Measurements from ENCODE around the gene MRPL30. TPM values are rescaled to one million over a fixed set of nuclear protein-coding genes. Genes with fewer than 3 reads are reported as not detected.
"Not testable (repeated sequence)": the region's sequence is repeated elsewhere in the genome, so short reads cannot be mapped to it uniquely, and the experiment has no call there.

The MRPL30 gene
- total RNA-seq = 10 to 100 TPM; 36.4 to 40.5 (median 38.1) TPM
- 10 to 100 TPM; 21.0 to 29.4 (median 21.6) TPM for polyA plus RNA-seq

DNA sequence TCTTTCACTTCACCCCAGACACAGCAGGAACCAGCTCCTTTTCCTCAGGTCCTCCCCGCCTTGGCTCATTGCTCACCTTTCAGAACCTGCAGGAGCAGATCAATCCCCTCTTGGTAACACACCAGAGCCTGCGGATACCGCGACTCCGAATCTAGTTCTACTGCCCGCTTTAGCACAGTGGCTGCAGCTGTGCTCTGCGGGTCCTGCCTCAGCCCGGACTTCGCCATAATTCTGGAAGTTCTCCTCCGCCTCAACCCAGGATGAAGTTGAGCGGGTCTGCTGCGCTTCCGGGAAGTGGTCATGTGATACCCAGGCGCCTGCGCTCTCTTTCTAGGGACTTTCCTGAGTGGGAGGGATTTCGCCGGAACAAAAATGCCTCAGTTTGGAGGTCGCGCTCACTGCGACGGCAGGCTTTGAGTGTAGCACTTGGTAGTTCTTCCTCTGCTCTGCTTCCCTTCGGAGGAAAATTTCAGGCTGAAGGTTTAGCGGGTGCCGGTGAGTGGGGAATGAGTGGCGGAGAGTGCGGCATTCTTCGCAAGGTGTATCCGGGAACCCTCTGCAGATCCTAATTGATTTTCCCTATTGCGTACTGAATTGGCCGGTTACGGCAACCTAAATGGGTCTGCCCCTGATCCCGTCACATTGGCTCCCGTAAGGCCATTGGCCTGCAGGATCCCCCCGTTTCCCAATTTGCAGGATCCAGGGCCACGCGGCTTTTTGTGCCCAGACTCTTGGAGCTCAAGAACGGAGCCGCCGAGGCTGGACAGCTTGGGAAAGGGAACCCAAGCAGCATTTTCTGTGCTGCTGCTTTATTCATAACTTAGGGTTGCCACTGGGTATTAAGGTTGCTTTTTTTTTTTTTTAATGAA, at the start of gene MRPL30, which contains the start of gene MITD1:
TSS of gene MRPL30 (plus strand) at position 430 of the 869 bp plus-strand sequence. CDS start 5,020 bp downstream, outside the sequence.
TSS of gene MITD1 (minus strand) at position 304 of the 869 bp plus-strand sequence. CDS start at position 227, 77 bp downstream.
- peak within 1 kb of the TSS; percentile 76 to 81 (median 78) for H3K27ac ChIP-seq
- H3K27me3 ChIP-seq = no peaks in the 10 kb centered on the region
- intact Hi-C loops (cut with DNase I) = loop anchor here (2.0 to 5.0 kb wide), 3 partner anchors 26 to 156 kb away; partner anchors contain the start of genes C2orf15, EIF5B, LIPT1 and TSGA10
- H3K9me3 ChIP-seq = no peaks in the 10 kb centered on the region
- peak within 1 kb of the TSS; percentile 61 to 81 (median 77) for H3K4me3 ChIP-seq
- H3K4me1 ChIP-seq = peaks cover 0 to 38% (median 34%) of the 10 kb centered on the region in 4 donors
- DNase-seq = peak; percentile 96
- peak; percentile 74 to 92 (median 82) for TF ChIP-seq POLR2AphosphoS5 (IDR thresholded peaks at IDR 0.05)
- TF ChIP-seq, protein P1, sequence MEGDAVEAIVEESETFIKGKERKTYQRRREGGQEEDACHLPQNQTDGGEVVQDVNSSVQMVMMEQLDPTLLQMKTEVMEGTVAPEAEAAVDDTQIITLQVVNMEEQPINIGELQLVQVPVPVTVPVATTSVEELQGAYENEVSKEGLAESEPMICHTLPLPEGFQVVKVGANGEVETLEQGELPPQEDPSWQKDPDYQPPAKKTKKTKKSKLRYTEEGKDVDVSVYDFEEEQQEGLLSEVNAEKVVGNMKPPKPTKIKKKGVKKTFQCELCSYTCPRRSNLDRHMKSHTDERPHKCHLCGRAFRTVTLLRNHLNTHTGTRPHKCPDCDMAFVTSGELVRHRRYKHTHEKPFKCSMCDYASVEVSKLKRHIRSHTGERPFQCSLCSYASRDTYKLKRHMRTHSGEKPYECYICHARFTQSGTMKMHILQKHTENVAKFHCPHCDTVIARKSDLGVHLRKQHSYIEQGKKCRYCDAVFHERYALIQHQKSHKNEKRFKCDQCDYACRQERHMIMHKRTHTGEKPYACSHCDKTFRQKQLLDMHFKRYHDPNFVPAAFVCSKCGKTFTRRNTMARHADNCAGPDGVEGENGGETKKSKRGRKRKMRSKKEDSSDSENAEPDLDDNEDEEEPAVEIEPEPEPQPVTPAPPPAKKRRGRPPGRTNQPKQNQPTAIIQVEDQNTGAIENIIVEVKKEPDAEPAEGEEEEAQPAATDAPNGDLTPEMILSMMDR (IDR thresholded peaks at IDR 0.05) = no peak
- no peak for TF ChIP-seq EP300 (IDR thresholded peaks at IDR 0.05)
- peak in 1 of 2 donors; percentile 34 for TF ChIP-seq POLR2A (IDR thresholded peaks at IDR 0.05)
- 0% methylated on average over 39 of the region's 39 CpGs for WGBS, 2 donors
- H3K36me3 ChIP-seq = no peaks in the 10 kb centered on the region

DNA sequence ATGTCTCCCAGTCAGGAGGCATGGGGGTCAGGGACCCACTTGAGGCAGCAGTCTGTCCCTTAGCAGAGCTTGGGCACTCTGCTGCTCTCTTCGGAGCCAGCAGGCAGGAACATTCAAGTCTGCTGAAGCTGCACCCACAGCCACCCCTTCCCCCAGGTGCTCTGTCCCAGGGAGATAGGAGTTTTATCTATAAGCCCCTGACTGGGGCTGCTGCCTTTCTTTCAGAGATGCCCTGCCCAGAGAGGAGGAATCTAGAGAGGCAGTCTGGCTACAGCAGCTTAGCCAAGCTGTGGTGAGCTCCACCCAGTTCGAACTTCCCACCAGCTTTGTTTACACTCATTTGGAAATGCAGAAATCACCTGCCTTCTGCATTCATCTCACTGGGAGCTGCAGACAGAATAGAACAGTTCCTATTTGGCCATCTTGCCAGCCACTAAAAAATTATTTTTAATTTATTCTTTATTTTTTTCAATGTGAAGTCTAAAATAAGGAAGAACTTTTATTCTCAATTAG, 45.9 kb upstream of the MRPL30 start:
- H3K4me1 ChIP-seq; DNase-seq; H3K4me3 ChIP-seq; intact Hi-C loops (cut with DNase I); H3K36me3 ChIP-seq; H3K27ac ChIP-seq; H3K9me3 ChIP-seq; H3K27me3 ChIP-seq: not testable (repeated sequence)
- WGBS, 2 donors = 91 to 97% methylated on average over 2 of the region's 2 CpGs

- no peaks in the 10 kb centered on the region for H3K27me3 ChIP-seq
Observed at GRCh38 chr2:99139003-99139402, 42.0 kb upstream of the MRPL30 start.

GRCh38 chr2:99140056-99140859, 40.7 kb upstream of the MRPL30 start:
- Histone ChIP-seq H3K27ac (peak overlapping the region; percentile 81 to 87 (median 82)), H3K36me3 (no peaks in the 10 kb centered on the region), H3K27me3 (no peaks in the 10 kb centered on the region), H3K9me3 (no peaks in the 10 kb centered on the region), H3K4me3 (peak overlapping the region; percentile 73 to 97 (median 83)), H3K4me1 (peaks cover 0 to 16% (median 11%) of the 10 kb centered on the region in 4 donors)
- 14 to 27% methylated on average over 17 of the region's 17 CpGs for WGBS, 2 donors
- DNase-seq = no peak
- intact Hi-C loops (cut with DNase I) = loop anchor here (5.0 kb wide), 1 partner anchor 42 kb away; the partner anchor contains the start of genes MITD1 and MRPL30
- TF ChIP-seq EP300 (IDR thresholded peaks at IDR 0.05) = no peak
- no peak for TF ChIP-seq POLR2AphosphoS5 (IDR thresholded peaks at IDR 0.05)
- TF ChIP-seq, protein P1 (IDR thresholded peaks at IDR 0.05) = no peak
- TF ChIP-seq POLR2A (IDR thresholded peaks at IDR 0.05) = no peak

More at GRCh38 chr2:99139003-99139402, 42.0 kb upstream of the MRPL30 start:
- no peak for DNase-seq
- H3K9me3 ChIP-seq = no peaks in the 10 kb centered on the region
- no peak overlapping the region for H3K4me3 ChIP-seq
- 96 to 97% methylated on average over 4 of the region's 4 CpGs for WGBS, 2 donors
- TF ChIP-seq POLR2A (IDR thresholded peaks at IDR 0.05) (no peak), EP300 (IDR thresholded peaks at IDR 0.05) (no peak), POLR2AphosphoS5 (IDR thresholded peaks at IDR 0.05) (no peak)
- TF ChIP-seq, protein P1 (IDR thresholded peaks at IDR 0.05) = no peak
- no peak overlapping the region for H3K27ac ChIP-seq
- H3K36me3 ChIP-seq = no peaks in the 10 kb centered on the region
- H3K4me1 ChIP-seq = peaks cover 0 to 16% (median 11%) of the 10 kb centered on the region in 4 donors
- intact Hi-C loops (cut with DNase I) = no loop called here
